K562 (cell line): ENCODE results near the gene TMOD3.

Experiments
- EP300 ChIP-seq: IDR thresholded peaks from 2 replicates; pipeline ENCODE4 v1.6.1; 2012; ENCODE audit warnings: low read length, improper control_type of control experiment
- NRF1 ChIP-seq, 2 experiments: fragments of 450-650 bp; IDR thresholded peaks in 1 of 2; conservative IDR thresholded peaks in 1 of 2; 2 replicates each; pipeline ENCODE4 v1.6.1; 2014; ENCODE audit warnings: mild to moderate bottlenecking in 2 of 2
- SIN3A ChIP-seq, 2 experiments: fragments of 150-350 bp in 1 of 2; IDR thresholded peaks; 2 replicates each; pipeline ENCODE4 v1.6.1; 2011 to 2016; ENCODE audit warnings: borderline replicate concordance in 2 of 2, low read depth in 2 of 2, low read length in 2 of 2, mild to moderate bottlenecking in 2 of 2, moderate library complexity in 2 of 2; ENCODE audit not compliant: control insufficient read depth in 1 of 2
- SPI1 ChIP-seq: IDR thresholded peaks from 2 replicates; pipeline ENCODE4 v1.6.1; 2011; ENCODE audit warnings: low read depth, low read length, control low read depth, borderline replicate concordance
- THRAP3 ChIP-seq: fragments of 450-650 bp; IDR thresholded peaks from 2 replicates; pipeline ENCODE4 v1.6.1; 2016; ENCODE audit warnings: mild to moderate bottlenecking, inconsistent platforms, borderline replicate concordance
- TF ChIP-seq, protein P1 (sequence below), 3 experiments: IDR thresholded peaks in 2 of 3; conservative IDR thresholded peaks in 1 of 3; 2 replicates each; pipeline ENCODE4 v1.5.1; 2011 to 2012; ENCODE audit warnings: low read length in 3 of 3, mild to moderate bottlenecking in 3 of 3, control low read depth in 2 of 3, improper control_type of control experiment in 1 of 3, inconsistent platforms in 1 of 3, low read depth in 1 of 3, mixed read lengths in 1 of 3, moderate library complexity in 1 of 3; ENCODE audit not compliant: insufficient read depth in 2 of 3
- TF ChIP-seq, protein P2 (sequence below), 2 experiments: IDR thresholded peaks in 1 of 2; conservative IDR thresholded peaks in 1 of 2; 2 replicates each; pipeline ENCODE4 v1.6.1; 2016; ENCODE audit warnings: low read depth in 2 of 2, mild to moderate bottlenecking in 1 of 2, missing compliant biosample characterization in 1 of 2, missing genetic modification characterization in 1 of 2, moderate library complexity in 1 of 2
- TF ChIP-seq, protein P3 (sequence below): fragments of 450-650 bp; conservative IDR thresholded peaks from 2 replicates; pipeline ENCODE4 v1.6.1; 2016; ENCODE audit warnings: missing genetic modification characterization, low read depth, mild to moderate bottlenecking, control low read depth, missing compliant biosample characterization
- TF ChIP-seq, protein P4 (sequence below): sonication (generic); formaldehyde crosslinking; IDR thresholded peaks from 2 replicates; pipeline ENCODE4 v1.9.0; 2022; ENCODE audit warnings: mild to moderate bottlenecking, missing genetic modification reagents
- TF ChIP-seq, protein P5 (sequence below), 2 experiments: fragments of 450-650 bp in 1 of 2; sonication (generic) in 1 of 2; formaldehyde crosslinking in 1 of 2; IDR thresholded peaks in 1 of 2; conservative IDR thresholded peaks in 1 of 2; 2 replicates each; pipeline versions ENCODE4 v1.6.1 to v1.8.1; 2016 to 2023; ENCODE audit warnings: mild to moderate bottlenecking in 2 of 2, moderate library complexity in 2 of 2, inconsistent platforms in 1 of 2, missing genetic modification reagents in 1 of 2

DNA sequence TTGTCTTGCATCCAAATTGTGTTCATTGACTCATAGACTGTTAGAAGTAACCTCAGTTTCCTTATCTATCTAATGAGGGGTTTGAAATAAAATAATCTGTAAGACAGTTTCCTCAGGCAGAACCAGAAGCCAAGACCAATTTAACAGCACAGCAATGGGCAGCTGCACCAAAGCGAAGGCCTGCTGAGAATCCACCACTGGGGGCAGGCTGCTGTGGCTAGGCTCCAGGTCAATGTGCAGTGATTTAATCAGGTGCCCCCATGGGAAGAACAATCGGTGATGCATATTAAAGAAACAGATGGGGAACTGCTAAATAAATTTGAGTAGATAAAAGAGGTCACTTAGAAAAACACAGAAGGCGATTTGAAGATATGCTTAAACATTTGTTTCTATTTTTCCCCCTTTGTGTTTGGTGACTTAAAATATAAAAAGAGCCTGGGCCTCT lies 28.0 kb upstream of the TMOD3 start:
- TF ChIP-seq, protein P1, sequence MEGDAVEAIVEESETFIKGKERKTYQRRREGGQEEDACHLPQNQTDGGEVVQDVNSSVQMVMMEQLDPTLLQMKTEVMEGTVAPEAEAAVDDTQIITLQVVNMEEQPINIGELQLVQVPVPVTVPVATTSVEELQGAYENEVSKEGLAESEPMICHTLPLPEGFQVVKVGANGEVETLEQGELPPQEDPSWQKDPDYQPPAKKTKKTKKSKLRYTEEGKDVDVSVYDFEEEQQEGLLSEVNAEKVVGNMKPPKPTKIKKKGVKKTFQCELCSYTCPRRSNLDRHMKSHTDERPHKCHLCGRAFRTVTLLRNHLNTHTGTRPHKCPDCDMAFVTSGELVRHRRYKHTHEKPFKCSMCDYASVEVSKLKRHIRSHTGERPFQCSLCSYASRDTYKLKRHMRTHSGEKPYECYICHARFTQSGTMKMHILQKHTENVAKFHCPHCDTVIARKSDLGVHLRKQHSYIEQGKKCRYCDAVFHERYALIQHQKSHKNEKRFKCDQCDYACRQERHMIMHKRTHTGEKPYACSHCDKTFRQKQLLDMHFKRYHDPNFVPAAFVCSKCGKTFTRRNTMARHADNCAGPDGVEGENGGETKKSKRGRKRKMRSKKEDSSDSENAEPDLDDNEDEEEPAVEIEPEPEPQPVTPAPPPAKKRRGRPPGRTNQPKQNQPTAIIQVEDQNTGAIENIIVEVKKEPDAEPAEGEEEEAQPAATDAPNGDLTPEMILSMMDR (IDR thresholded peaks at IDR 0.05 in 2 of 3, conservative IDR thresholded peaks at IDR 0.05 in 1 of 3; ENCODE audit: insufficient read depth in 2 of 3, low read depth in 1 of 3, low read length in 3 of 3) = peak; percentile 58 to 66 (median 61); a peak in 5 of 6 replicates
- TF ChIP-seq, protein P2, sequence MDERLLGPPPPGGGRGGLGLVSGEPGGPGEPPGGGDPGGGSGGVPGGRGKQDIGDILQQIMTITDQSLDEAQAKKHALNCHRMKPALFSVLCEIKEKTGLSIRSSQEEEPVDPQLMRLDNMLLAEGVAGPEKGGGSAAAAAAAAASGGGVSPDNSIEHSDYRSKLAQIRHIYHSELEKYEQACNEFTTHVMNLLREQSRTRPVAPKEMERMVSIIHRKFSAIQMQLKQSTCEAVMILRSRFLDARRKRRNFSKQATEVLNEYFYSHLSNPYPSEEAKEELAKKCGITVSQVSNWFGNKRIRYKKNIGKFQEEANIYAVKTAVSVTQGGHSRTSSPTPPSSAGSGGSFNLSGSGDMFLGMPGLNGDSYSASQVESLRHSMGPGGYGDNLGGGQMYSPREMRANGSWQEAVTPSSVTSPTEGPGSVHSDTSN (CRISPR knock-in tag; IDR thresholded peaks at IDR 0.05; ENCODE audit: low read depth) = no peak
- TF ChIP-seq, protein P2 (tag; conservative IDR thresholded peaks at IDR 0.05; ENCODE audit: low read depth) = no peak
- TF ChIP-seq, protein P3, sequence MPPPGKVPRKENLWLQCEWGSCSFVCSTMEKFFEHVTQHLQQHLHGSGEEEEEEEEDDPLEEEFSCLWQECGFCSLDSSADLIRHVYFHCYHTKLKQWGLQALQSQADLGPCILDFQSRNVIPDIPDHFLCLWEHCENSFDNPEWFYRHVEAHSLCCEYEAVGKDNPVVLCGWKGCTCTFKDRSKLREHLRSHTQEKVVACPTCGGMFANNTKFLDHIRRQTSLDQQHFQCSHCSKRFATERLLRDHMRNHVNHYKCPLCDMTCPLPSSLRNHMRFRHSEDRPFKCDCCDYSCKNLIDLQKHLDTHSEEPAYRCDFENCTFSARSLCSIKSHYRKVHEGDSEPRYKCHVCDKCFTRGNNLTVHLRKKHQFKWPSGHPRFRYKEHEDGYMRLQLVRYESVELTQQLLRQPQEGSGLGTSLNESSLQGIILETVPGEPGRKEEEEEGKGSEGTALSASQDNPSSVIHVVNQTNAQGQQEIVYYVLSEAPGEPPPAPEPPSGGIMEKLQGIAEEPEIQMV (tag) = no peak
- TF ChIP-seq SPI1 (no peak), SIN3A (IDR thresholded peaks at IDR 0.05; ENCODE audit: borderline replicate concordance in 2 of 2, control insufficient read depth in 1 of 2, low read depth in 2 of 2, low read length in 2 of 2) (no peak), THRAP3 (no peak), NRF1 (conservative IDR thresholded peaks at IDR 0.05 in 1 of 2, IDR thresholded peaks at IDR 0.05 in 1 of 2) (no peak), EP300 (no peak)
- TF ChIP-seq, protein P4, sequence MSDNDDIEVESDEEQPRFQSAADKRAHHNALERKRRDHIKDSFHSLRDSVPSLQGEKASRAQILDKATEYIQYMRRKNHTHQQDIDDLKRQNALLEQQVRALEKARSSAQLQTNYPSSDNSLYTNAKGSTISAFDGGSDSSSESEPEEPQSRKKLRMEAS (CRISPR knock-in tag) = no peak
- TF ChIP-seq, protein P5, sequence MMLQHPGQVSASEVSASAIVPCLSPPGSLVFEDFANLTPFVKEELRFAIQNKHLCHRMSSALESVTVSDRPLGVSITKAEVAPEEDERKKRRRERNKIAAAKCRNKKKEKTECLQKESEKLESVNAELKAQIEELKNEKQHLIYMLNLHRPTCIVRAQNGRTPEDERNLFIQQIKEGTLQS (IDR thresholded peaks at IDR 0.05) = no peak
- TF ChIP-seq, protein P5 (CRISPR knock-in tag; conservative IDR thresholded peaks at IDR 0.05) = no peak
